NCI-H2171 (cell line): Measurements from ENCODE around the gene PNRC2.
A peak's percentile ranks its signal among the peaks of the same experiment; 100 is the strongest.
"Not testable (repeated sequence)": the region's sequence is repeated elsewhere in the genome, so short reads cannot be mapped to it uniquely, and the experiment has no call there.

Source experiments
- DNase-seq: peaks from one replicate; lab custom pipeline; 2025; lab: John Stamatoyannopoulos, UW

The PNRC2 gene

GRCh38 chr1:23953020-23953419 lies 6.6 kb upstream of the PNRC2 start:
- no peak for DNase-seq

DNA sequence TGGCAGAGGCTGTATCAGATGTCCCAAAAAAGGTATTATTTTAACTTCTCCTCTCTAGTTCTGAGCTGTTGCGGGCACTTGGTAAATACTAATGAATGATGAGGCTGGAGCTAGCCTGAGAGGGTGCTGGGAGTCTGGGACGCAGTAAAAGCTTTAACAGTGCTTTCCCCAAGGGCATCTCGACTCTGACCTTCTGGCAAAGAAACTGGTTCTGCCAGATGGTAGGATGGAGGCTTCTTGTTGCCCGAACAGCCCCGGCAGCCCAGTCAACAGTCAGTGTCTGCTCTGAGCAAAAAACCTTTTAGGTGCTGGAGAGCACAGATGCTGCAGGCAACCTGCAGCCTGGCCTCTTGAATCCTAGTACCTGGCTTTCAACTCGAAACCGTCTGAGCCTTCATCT lies 2.5 kb upstream of the PNRC2 start:
- DNase-seq, result peak; percentile 91

DNA sequence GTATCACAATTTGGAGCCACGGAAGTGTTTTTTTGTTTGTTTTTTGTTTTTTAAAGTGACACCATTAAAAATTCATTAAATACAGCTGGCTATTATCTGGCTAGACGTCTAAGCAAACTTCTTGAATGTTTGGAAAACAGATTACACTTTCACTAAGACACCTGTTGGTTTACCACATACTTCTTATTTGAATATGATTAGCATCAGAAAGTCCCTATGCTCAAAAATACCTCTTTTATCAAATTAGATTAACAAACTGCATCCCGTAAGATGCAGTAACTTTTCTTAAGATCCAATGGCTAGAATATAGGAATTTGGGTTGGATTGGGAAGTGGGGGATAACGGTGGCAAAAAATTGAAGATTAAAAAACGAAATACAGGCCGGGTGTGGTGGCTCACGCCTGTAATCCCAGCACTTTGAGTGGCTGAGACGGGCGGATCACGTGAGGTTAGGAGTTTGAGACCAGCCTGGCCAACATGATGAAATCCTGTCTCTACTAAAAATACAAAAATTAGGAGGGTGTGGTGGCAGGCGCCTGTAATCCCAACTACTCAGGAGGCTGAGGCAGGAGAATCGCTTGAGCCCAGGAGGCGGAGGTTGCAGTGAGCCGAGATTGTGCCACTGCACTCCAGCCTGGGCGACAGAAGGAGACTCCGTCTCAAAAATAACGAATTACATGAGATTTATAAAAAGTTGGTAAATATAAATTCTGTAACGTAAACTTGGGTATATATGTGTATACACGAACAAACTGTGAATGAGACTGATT lies 1.4 kb upstream of the PNRC2 start:
- DNase-seq, result not testable (repeated sequence)

DNA sequence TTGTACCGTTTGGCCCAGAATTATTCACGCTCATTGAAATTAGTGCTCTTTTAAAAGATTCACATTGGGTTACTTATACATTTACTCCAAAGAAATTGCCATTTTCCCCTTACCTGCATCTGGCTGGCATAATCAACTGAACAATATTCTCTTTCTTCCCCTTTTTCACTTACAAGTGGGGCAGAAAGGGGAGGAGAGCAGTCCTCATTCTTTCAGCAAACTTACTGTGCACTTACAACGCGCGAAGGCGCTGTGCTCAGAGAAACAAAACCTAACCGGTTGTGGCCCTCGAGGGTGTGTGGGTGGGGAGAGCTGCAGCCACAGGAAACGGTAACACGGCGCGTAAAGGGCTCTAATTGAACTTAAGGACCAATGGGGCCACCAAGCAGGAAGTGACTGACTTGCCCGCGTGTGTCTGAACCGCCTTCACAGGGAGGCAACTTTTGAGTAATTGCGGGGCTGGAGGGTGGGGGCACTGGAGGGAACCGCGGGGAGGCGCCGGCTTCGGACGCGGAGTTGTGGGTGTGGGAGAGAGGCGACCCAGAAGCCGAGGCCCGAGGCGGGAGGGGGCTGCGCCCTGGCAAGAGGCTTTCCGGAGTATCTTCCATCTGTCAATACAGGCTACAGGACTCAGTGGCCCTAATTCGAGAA lies 693 bp upstream of the PNRC2 start:
- peak; percentile 59 for DNase-seq

GRCh38 chr1:23960291-23961020 lies 828 bp downstream of the PNRC2 start:
- DNase-seq, result no peak

GRCh38 chr1:23963617-23964234 lies 4.1 kb downstream of the PNRC2 start:
- no peak for DNase-seq

DNA sequence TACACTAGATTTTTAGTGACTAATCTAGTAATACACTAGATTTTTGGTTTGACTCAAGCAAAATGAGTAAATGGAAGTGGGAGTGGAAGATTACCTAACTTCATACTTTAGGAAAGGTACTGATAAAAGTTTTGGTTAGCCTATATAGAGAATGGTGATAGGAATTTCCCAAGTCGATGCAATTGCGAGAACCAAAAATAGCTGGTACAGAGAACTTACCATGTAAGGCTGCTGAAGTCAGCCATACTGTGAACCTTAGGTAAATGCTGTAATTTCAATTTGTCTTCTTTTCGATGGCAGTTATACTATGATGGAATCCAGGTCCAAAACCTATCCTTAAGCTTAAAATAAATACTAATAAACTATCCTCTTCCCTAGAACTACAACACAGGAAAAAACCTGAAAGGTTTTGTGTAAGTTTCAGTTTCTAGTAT lies 4.6 kb downstream of the PNRC2 start:
- no peak for DNase-seq

DNA sequence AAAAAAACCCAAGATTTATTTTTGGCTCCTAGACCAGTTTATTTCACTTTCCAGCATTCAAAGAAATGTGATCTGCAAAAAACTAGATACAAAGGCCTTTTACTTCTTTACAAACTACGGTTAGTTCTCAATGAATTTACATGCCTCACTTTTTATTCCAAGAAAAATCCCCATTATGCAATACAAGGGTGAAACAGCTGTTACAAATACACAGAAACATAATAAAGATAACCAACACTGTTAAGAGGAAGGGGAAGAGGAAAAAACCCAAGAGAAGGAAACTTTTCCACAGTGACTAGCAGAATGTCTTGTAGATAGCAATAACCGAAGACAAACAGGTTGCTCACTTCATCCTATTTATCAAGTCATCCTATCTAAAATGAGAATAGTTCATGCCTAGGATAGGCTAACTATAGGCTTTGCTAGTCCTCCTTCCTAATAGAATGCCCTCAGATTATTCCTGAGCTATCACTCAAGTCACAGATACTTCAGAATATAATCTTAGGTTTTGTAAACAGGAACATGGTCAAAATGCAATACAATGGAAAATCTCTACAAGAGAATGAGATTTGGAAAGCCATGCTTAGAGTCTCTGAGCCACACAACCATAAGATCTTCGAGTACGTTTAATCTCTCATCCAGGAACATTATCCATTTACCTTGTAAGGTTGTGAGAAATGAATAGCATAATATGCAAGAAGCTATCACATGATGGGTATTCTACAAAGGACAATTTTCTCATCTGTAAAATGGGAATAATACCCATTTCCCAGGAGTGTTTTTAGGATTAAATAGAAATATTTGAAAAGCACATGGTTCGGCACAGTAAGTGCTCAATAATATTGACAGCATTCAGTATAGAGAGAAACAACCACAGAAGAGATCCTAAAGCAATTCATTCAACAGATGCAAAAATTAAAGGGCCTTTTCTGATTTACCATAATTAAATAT lies 5.4 kb downstream of the PNRC2 start:
- DNase-seq, result no peak

DNA sequence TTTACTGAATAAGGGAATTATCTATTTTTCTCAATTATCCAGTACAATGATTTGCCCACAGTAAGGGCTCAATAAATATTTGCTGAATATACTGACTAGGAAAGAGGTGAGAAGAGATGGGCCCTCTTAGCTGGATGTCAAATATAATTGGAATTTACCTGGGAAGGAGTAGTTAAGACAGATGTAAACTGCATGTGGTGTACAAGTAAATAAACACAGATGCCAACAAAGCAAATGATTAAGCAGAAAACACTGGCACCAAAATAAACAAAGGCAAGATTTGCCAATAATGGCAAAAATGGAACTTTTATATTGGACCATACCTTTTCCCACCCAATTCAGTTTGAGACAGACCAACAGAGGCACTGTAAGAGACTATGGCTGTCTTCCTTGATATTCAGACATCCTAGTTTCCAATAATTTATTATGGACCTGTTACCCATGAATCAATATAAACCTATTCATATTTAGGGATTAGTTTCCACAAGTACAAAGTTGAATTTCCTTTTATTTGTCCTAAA lies 7.4 kb downstream of the PNRC2 start:
- no peak for DNase-seq

DNA sequence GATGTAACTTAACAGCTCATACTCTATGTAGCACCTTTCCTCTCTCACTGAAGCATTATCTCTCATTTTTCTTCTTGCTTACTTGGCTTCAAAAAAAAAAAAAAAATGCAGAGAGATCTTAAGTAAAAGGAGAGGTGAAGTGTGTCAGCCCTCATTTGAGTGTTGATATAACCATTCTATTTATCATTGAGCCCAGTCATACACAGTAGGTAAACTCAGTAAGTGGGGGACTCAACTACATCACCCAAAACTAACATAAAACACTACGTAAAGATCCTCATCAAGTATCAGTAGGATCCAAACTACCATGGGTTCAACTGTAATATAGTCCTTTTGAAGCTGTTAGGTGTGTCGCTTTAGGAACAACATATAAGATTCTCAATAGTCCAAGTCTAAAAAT lies 8.2 kb downstream of the PNRC2 start:
- no peak for DNase-seq

GRCh38 chr1:23977187-23977853 lies 17.7 kb downstream of the PNRC2 start:
- DNase-seq, result no peak

DNA sequence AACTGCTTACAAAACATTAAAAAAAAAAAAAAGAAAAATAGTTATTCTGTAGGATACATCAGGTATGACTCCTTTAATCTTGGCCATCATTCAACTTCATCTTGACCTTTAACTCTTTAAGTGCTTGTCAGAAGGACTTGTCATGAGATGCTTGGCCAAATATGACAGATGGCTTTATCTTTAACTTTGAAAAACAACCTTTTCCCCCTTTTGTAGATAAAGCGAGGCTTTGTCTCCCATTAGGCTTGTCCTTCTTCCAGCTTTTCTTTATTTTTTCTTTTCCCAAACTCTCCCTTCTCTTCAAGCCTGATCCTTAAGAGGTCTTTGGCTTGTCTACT lies 18.2 kb downstream of the PNRC2 start:
- no peak for DNase-seq

DNA sequence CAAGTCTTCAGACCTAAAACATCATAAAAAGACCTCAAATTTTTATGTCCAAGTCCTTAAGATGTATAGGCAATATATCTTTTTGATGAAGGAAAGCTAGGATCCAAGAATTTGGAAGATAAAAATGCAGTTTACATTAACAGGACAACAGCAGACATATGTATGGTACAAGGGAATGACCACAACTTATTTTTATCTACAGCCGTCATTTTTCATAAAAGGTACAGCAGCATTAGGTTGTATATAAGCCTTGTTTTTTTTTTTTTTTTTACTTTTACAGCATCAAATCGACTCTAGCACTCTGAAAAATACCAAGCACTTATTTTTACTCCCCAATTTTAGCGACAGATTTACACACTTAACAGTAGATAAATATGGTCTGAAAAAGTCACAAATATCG lies 19.2 kb downstream of the PNRC2 start:
- no peak for DNase-seq

- no peak for DNase-seq
Observed at GRCh38 chr1:23979387-23979880, 19.8 kb downstream of the PNRC2 start.

DNA sequence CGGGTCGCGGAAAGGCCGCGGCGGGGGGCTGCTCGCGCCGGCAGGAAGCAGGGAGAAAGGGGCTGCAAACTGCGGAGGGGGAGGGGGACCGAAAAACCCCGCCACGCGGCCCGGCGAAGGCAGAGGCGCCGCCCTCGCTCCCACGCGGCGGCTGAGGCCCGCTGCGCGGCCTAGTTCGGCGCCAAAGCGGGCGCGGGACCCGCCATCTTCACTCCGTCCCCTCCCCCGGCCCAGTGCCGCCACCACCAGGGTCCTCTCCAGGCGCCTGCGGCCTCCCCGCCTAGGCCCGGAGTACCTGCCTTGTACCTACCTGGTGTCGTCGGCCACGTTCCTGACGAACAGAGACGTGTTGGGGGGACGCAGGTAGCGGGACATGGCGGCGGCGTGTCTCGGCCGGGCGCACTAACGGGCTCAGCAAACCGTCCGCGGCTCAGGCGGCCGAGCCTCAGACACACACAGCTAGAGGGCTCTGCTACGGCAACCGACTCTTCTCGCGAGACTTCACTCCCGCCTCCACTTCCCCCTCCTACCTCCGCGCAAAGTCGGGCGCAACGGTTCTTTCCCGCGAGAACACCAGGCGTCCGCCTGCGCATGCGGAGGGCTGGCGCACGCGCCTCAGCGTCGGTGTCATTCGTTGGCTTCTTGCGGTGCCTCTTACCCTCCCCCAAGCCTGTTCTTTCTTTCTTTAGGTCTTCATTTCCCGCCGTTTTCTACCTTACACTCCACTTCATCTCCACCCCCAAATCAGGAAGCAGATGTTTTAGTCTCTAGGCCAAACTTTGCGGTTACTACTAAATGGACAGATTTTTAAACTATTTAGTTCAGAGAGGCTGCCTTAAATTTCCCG lies 20.5 kb downstream of the PNRC2 start, which contains the start of gene SRSF10:
SRSF10 (minus strand) TSS at position 447 of the 847 bp plus-strand sequence; CDS start at position 375, 72 bp downstream.
- DNase-seq, result peak; percentile 98

DNA sequence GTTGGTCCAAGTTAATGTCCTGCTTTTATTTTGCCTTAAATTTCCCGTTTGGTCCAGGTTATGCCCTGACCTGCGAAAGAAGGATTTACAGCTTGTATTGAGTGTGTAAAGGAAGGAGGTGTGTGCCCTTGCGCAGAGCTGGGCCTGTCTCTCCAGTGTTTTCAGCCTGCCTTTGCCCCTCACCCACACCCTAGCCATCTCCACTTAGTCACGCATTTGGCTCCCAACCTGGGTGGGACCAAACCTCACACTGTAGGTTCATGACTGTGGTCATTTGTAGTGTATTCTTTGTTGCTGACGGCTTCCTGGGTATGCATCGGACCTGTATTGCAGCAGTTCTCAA lies 21.1 kb downstream of the PNRC2 start:
- peak; percentile 45 for DNase-seq

- DNase-seq, result no peak
Observed at GRCh38 chr1:23984417-23985186, 25.0 kb downstream of the PNRC2 start.

- DNase-seq, result not testable (repeated sequence)
Observed at GRCh38 chr1:23987038-23987437, 27.4 kb downstream of the PNRC2 start.

DNA sequence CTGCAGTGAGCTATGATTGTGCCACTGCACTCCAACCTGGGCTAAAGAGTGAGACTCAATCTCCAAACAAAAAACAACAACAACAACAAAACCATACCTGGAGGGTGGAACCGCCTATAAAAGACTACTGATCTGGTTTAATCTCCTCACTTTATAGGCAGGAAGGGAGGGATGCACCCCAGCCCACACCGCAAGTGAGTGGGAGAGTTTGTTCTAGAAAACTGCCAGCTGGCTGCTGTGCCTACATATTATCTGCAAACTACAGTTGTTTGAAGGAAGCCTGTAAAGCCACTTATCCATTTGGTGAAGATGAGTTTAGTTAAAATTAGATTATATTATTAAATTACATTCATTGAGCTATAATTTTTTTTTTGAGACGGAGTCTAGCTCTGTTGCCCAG lies 29.6 kb downstream of the PNRC2 start:
- DNase-seq, result no peak
